ENCODE results near the gene ATP5PO.

GRCh38 chr21:33924079-33924765 lies 8.6 kb upstream of the ATP5PO start:
- no peak for TF ChIP-seq POLR2A (IDR thresholded peaks at IDR 0.05)
- TF ChIP-seq, protein P1, sequence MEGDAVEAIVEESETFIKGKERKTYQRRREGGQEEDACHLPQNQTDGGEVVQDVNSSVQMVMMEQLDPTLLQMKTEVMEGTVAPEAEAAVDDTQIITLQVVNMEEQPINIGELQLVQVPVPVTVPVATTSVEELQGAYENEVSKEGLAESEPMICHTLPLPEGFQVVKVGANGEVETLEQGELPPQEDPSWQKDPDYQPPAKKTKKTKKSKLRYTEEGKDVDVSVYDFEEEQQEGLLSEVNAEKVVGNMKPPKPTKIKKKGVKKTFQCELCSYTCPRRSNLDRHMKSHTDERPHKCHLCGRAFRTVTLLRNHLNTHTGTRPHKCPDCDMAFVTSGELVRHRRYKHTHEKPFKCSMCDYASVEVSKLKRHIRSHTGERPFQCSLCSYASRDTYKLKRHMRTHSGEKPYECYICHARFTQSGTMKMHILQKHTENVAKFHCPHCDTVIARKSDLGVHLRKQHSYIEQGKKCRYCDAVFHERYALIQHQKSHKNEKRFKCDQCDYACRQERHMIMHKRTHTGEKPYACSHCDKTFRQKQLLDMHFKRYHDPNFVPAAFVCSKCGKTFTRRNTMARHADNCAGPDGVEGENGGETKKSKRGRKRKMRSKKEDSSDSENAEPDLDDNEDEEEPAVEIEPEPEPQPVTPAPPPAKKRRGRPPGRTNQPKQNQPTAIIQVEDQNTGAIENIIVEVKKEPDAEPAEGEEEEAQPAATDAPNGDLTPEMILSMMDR (IDR thresholded peaks at IDR 0.05 in 4 of 5, conservative IDR thresholded peaks at IDR 0.05 in 1 of 5), result peak; percentile 85 to 95 (median 91)

Data from gastrocnemius medialis (tissue), 4 donors.